GM12874 (cell line): ENCODE results near the gene ATG3.

Experiments
- TF ChIP-seq, protein P1 (sequence below): IDR thresholded peaks from 2 replicates; pipeline ENCODE4 v1.5.1; 2011; ENCODE audit warnings: low read depth, mild to moderate bottlenecking, control low read depth, low read length, moderate library complexity; ENCODE audit not compliant: insufficient read depth

ATG3 gene

DNA sequence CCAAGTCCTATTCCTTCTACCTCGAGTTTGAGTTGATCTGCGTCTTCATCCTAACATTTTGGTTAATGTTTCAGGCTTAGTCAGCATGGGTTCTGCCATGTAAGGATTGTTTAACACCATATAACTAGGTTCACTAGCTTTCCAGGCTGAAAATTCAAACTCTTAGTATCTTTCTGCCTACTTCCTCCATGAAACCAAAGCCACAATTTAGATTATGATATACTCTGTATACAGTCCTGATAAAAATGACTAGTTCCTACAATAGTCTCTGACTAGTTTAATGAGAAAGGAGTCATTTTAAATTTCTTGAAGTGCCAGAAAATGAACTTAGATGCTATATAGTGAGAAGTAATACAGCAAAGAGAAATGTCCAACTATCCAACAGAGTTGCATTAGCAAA, 55.9 kb downstream of the ATG3 start:
- TF ChIP-seq, protein P1, sequence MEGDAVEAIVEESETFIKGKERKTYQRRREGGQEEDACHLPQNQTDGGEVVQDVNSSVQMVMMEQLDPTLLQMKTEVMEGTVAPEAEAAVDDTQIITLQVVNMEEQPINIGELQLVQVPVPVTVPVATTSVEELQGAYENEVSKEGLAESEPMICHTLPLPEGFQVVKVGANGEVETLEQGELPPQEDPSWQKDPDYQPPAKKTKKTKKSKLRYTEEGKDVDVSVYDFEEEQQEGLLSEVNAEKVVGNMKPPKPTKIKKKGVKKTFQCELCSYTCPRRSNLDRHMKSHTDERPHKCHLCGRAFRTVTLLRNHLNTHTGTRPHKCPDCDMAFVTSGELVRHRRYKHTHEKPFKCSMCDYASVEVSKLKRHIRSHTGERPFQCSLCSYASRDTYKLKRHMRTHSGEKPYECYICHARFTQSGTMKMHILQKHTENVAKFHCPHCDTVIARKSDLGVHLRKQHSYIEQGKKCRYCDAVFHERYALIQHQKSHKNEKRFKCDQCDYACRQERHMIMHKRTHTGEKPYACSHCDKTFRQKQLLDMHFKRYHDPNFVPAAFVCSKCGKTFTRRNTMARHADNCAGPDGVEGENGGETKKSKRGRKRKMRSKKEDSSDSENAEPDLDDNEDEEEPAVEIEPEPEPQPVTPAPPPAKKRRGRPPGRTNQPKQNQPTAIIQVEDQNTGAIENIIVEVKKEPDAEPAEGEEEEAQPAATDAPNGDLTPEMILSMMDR = no peak

DNA sequence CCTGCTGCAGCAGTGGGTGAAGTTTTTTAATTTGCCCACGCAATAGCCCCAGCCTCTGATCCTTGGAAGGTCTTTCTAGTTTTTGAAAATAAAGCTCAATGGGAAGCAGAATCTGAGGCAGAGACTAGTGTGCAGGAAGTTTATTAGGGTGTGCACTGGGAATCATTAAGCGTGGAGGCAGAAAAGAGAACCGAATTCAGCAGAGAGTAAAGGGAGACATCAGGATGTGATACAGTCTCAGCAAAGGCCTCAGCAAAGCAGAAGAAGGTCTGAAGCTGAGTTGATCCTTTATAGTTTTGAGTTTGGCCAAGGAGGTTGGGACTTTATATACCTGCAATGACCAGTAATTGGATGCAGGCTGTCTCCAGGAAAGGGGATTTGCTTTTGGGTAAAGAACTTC, 57.6 kb downstream of the ATG3 start:
- TF ChIP-seq, protein P1 = no peak

DNA sequence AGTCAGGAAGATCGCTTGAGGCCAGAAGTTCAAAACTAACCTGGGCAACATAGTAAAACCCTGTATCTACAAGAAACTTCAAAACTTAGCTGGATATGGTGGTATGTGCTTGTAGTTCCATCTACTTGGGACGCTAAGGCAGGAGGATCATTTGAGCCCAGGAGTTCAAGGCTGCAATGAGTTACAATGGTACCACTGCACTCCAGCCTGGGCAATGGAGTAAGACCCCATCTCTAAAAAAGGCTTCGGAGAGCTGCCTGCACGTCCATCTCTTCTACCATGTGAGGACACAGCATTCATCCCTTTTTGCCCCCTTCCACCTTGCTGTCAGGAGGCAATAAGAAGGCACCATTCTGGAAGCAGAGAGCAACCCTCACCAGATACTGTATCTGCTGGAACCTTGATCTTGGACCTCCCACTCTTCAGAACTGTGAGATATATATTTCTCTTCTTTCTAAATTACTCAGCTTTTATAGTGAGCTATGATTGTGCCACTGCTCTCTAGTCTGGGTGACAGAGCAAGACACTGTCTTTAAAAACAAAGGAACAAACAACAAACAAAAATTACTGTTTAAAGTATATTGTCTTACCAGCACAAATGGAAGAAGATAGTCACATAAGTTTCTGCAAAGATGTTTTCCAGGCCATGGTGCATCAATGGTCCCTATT, 58.3 kb downstream of the ATG3 start:
- TF ChIP-seq, protein P1 = no peak

DNA sequence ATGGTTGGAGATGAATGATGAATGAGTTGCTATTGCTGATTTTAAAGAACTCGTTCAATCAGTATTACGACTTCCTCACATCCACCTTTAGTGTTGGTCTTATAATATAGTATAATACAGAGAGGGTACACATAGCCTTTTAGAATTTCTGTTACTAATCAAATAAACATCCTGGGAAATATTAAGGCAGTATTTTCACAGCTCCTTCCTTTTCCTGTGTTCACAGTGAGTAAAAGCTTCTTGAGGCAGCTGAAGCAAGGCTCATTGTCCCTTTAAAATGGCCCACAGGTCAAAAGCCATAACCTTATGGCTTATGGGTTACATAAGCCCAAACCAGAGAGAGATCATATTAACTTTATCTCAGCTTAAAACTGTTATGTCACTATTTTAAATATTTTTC, 61.1 kb downstream of the ATG3 start:
- TF ChIP-seq, protein P1 = no peak

DNA sequence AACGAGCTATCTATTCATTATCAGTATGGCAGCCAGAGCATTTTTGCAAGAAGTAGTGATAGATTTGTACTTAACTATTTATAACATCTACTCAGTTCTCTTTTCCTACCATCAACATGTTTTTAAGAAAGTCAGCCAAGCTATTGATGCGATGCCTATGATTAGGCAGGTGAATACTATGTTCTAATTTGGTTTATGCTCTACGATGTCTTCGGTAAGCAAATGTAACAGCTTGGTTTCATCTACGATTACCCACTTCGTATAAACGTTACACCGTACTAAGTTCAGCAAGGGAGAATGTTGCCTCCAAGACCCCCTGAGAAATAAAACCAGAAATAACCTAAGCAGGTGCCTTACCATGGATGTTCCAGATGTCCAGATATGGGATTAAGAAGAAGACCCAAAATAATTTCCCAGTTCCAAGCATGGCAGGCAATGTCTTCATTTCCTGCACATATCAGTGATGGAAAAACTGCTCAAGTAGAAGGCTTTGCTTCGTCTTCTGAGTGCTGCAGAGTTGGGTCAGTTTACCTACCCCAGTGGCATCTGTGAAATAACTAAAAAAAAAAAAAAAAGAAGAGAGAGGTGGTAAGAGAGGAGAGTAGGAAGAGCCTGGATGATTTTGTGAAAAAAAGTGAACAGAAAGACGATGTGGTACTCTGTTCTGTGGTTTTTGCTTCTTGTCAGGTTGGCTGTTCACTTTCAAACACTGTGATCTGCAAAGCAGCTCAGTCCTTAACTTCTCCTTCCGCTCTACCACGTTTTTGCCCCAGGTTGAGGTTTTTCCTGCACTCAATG, 62.6 kb downstream of the ATG3 start, which contains the start of gene BTLA:
BTLA (minus strand) TSS at position 559 of the 798 bp plus-strand sequence; CDS start at position 445, 114 bp downstream.
- TF ChIP-seq, protein P1 = no peak

DNA sequence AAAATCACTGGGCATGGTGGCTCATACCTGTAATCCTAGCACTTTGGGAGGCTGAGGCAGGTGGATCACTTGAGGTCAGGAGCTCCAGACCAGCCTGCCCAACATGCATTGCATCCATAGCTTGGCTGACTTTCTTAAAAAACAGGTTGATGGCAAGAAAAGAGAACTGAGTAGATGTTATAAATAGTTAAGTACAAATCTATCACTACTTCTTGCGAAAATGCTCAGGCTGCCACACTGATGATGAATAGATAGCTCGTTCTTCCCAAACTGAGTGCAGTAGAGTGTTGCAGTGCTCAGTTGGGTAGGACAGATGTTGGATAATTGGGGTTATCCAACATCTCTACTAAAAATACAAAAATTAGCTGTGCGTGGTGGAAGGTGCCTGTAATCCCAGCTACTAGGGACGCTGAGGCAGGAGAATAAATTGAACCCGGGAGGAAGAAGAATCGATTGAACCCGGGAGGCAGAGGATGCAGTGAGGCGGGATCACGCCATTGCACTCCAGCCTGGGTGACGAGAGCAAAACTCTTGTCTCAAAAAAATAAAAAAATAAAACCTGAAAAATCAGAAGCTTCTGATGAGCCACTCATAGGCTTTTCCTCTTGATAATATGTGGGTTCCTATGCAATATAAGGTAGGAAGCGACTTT, 63.7 kb downstream of the ATG3 start:
- TF ChIP-seq, protein P1 = no peak

DNA sequence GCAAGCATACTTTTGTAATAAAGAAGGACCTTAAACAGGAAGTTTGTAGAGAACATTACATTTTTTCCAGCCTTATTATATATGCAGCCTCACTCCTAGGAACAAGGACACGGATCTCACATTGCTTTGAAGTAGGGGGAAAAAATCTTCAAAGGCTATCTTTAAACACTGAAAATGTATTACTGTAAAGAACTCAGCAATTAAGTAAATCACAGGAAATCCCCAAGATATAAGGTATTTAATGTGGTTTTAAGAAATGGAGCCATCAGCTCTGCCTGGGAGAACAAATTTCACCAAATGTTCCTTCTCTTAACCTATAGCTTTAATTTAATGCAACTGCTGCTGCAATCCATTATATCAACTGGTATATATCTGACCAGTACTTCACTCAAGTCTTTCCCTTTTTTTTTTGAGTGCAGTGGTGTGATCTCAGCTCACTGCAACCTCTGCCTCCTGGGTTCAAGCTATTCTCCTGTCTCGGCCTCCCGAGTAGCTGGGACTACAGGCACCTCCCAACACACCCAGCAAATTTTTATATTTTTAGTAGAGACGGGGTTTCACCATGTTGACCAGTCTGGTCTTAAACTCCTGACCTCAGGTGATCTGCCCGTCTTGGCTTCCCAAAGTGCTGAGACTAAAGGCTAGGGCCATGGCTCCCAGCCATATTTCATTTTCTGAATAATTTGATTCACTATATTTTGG, 65.2 kb downstream of the ATG3 start:
- TF ChIP-seq, protein P1 = no peak
